A549 treated with RU486 at 1 μM for 4 hours (cell line): ENCODE results near the gene GRWD1. TPM values are rescaled to one million over a fixed set of nuclear protein-coding genes. Genes with fewer than 3 reads are reported as not detected.

Experiments used
- total RNA-seq: library from RNA; stranded (reverse); fragments of 200-300 nt; extraction: Qiagen RNA extraction; gene quantifications from 5 replicates; pipeline ENCODE4 v1.2.3, GENCODE V29; 2022; ENCODE audit warnings: low read depth

The GRWD1 gene
- total RNA-seq: 111 to 131 TPM (median 121 TPM) in 5 replicates

GRCh38 chr19:48445606-48446481 lies at the start of gene GRWD1:
TSS of gene GRWD1 (plus strand) at chr19:48445983. CDS start at chr19:48446006, 23 bp downstream.

GRCh38 chr19:48455171-48455907 lies 9.6 kb downstream of the GRWD1 start, which contains the start of gene KCNJ14:
TSS of gene KCNJ14 (plus strand) at chr19:48455574. CDS start at chr19:48461725, 6,151 bp downstream.

GRCh38 chr19:48469289-48469881 lies 23.6 kb downstream of the GRWD1 start, which contains the start of gene CYTH2:
TSS of gene CYTH2 (plus strand) at chr19:48469369. CDS start at chr19:48469508, 139 bp downstream.

Other genes starting within 250 kb of the GRWD1 start
- 15.9 to 18.1 TPM (median 16.8 TPM) in 5 replicates for gene CARD8, start 190.1 kb upstream of the GRWD1 start, total RNA-seq
- gene ZNF114, start 175.9 kb upstream of the GRWD1 start, total RNA-seq: 4.8 to 7.2 TPM (median 5.7 TPM) in 5 replicates
- gene EMP3, start 120.4 kb upstream of the GRWD1 start, total RNA-seq: 441 to 494 TPM (median 477 TPM) in 5 replicates
- 3.7 to 5.7 TPM (median 3.9 TPM) in 5 replicates for gene TMEM143, start 82.0 kb upstream of the GRWD1 start, total RNA-seq
- gene SYNGR4, start 81.6 kb upstream of the GRWD1 start, total RNA-seq: 1.9 to 4.4 TPM (median 3.1 TPM) in 5 replicates
- 354 to 463 TPM (median 436 TPM) in 5 replicates for gene KDELR1, start 54.4 kb upstream of the GRWD1 start, total RNA-seq
- 7.3 to 11.8 TPM (median 10.0 TPM) in 5 replicates for gene GRIN2D, start 52.3 kb upstream of the GRWD1 start, total RNA-seq
- gene KCNJ14, start 9.6 kb downstream of the GRWD1 start, total RNA-seq: 1.1 to 2.0 TPM (median 1.2 TPM) in 5 replicates
- 51.2 to 62.6 TPM (median 58.0 TPM) in 5 replicates for gene CYTH2, start 23.4 kb downstream of the GRWD1 start, total RNA-seq
- 2.1 to 4.7 TPM (median 4.2 TPM) in 5 replicates for gene LMTK3, start 65.9 kb downstream of the GRWD1 start, total RNA-seq
- 14.1 to 20.7 TPM (median 15.9 TPM) in 5 replicates for gene SULT2B1, start 106.2 kb downstream of the GRWD1 start, total RNA-seq
- gene SPACA4, start 160.8 kb downstream of the GRWD1 start, total RNA-seq: not detected in 5 replicates
- 0.17 to 0.27 TPM (median 0.24 TPM) in 4 of 5 replicates, not detected in the other for gene FAM83E, start 169.1 kb downstream of the GRWD1 start, total RNA-seq
- 3,160 to 3,604 TPM (median 3,243 TPM) in 5 replicates for gene RPL18, start 173.2 kb downstream of the GRWD1 start, total RNA-seq
- 9.4 to 16.7 TPM (median 15.5 TPM) in 5 replicates for gene SPHK2, start 173.5 kb downstream of the GRWD1 start, total RNA-seq
- gene DBP, start 191.4 kb downstream of the GRWD1 start, total RNA-seq: 2.0 to 3.3 TPM (median 2.7 TPM) in 5 replicates
- gene CA11, start 200.2 kb downstream of the GRWD1 start, total RNA-seq: 9.7 to 13.2 TPM (median 10.6 TPM) in 5 replicates
- gene NTN5, start 227.0 kb downstream of the GRWD1 start, total RNA-seq: 0.19 to 0.30 TPM (median 0.23 TPM) in 5 replicates
- not detected in 5 replicates for gene FUT2, start 250.0 kb downstream of the GRWD1 start, total RNA-seq